ENCODE results near the gene PATZ1. TPM values are rescaled to one million over a fixed set of nuclear protein-coding genes. Genes with fewer than 3 reads are reported as not detected.
"Not testable (repeated sequence)": the region's sequence is repeated elsewhere in the genome, so short reads cannot be mapped to it uniquely, and the experiment has no call there.

The PATZ1 gene
- total and polyA plus RNA-seq, 5 donors = 8.4 to 16.4 (median 13.6) TPM

DNA sequence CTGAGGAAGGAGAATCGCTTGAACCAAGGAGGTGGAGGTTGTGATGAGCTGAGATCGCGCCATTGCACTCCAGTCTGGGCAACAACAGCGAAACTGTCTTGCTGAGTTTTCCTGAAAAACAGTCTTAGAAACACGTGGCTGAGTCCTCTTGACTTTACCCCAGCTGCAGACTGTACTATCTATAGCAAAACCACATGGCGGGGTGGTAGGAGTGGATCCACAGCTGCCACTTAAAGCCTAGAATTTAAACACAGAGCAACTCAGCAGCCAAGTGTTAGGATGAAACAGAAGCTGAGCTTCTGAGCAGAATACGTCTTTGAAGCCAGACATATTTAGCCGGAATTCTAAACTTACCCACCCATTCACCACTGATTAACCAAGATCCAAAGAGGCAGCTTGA is 14.1 kb downstream of the PATZ1 start:
- WGBS = 91% methylated on average over 8 of the region's 8 CpGs

DNA sequence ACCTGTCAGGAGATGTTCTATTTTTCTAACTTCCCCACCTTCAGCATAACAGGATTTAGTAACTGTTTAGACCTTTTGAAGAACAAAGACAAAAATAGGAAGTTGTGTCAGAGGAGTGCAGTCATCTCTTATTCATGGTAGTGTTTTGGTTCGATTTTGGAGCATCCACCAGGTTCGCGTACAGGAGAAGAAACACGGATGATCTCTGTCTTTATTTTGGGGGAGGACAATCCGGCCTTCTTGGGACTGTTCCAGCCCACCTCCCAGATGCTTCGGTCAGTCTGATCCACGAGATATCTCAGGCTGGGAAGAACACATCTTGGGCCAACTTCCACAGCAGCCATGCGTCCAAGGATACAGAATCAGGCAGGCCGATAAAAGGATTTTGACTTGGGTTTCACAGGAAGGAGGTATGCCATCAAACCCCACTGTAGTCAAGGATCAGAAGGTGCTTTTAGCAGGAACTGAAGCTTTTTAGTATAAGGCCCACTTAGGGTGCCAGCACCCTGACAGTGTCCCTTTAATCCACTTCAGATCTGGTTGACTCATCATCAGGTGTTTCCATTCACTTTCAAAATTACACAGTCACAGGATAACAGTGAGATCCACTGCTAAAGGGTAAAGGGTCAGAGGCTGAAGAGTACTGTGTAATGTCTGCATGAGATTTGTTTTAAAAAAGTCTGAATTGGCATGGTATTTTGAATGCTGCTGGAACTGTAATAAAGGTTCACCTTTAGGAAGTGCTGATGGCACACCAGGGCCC is 16.5 kb downstream of the PATZ1 start:
- H3K9me3 ChIP-seq (ENCODE audit: control insufficient read depth, low read length) = no peaks in the 10 kb centered on the region
- no peaks in the 10 kb centered on the region for H3K4me1 ChIP-seq (ENCODE audit: control insufficient read depth, insufficient read depth, low read length)
- no peak overlapping the region for H3K27ac ChIP-seq (ENCODE audit: low read length)
- H3K27me3 ChIP-seq (ENCODE audit: control insufficient read depth, insufficient read depth) = no peaks in the 10 kb centered on the region
- intact Hi-C loops (cut with DNase I) = no loop called here
- ATAC-seq = no peak
- no peak overlapping the region for H3K4me3 ChIP-seq (ENCODE audit: low read length)
- 78% methylated on average over 9 of the region's 9 CpGs for WGBS
- DNase-seq = no peak

More for the DNA sequence above, 14.1 kb downstream of the PATZ1 start:
- intact Hi-C loops (cut with DNase I) = no loop called here
- H3K27me3 ChIP-seq (ENCODE audit: control insufficient read depth, insufficient read depth) = no peaks in the 10 kb centered on the region
- no peak overlapping the region for H3K27ac ChIP-seq (ENCODE audit: low read length)
- ATAC-seq = no peak
- no peak for DNase-seq
- no peak overlapping the region for H3K4me3 ChIP-seq (ENCODE audit: low read length)
- no peaks in the 10 kb centered on the region for H3K9me3 ChIP-seq (ENCODE audit: control insufficient read depth, low read length)
- H3K4me1 ChIP-seq (ENCODE audit: control insufficient read depth, insufficient read depth, low read length) = no peaks in the 10 kb centered on the region

DNA sequence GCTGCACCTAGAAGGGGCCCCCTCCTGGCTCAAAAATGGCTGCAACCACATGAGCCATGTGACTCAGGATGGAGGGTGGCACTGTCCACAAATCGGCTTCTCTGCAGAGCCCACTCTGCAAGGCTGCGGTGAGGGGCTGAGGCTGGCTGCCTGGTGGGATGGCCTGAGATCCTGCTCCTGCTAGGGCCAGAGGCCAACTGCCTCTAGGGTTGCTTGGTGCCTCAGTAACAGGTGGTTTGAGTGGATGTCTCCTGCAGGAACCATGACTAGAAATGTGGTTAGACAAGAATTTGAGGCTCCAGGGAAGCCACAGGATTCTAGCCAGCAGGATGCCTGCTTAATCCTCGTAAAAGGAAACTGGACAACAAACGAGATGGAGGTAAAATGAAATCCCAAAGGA is 17.1 kb downstream of the PATZ1 start:
- H3K9me3 ChIP-seq (ENCODE audit: control insufficient read depth, low read length) = no peaks in the 10 kb centered on the region
- no peaks in the 10 kb centered on the region for H3K4me1 ChIP-seq (ENCODE audit: control insufficient read depth, insufficient read depth, low read length)
- intact Hi-C loops (cut with DNase I) = no loop called here
- H3K4me3 ChIP-seq (ENCODE audit: low read length) = no peak overlapping the region
- WGBS = 82% methylated on average over 4 of the region's 4 CpGs
- H3K27ac ChIP-seq (ENCODE audit: low read length) = no peak overlapping the region
- no peaks in the 10 kb centered on the region for H3K27me3 ChIP-seq (ENCODE audit: control insufficient read depth, insufficient read depth)
- DNase-seq = no peak
- ATAC-seq = no peak

DNA sequence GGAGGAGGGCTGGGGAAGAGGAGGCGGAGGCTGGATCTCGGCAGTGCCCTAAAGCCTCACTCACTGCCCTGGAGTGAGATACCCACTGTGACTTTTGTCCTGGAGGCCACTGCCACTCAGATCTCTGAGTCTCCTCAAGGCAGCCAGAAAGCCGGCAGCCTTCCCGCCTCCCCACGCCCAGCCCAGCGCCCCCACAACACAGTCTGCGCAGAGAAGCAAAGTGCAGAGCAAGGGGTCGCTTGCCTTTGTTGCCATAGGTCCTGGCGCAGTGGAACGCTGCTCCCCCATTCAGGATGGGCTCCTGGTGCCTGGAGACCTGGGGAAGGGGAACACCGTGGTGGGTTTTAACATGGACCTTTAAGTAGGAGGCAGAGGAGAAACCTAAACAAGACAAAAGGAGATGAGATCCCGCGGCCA is 17.6 kb downstream of the PATZ1 start:
- no peaks in the 10 kb centered on the region for H3K9me3 ChIP-seq (ENCODE audit: control insufficient read depth, low read length)
- WGBS = 91% methylated on average over 13 of the region's 13 CpGs
- H3K4me1 ChIP-seq (ENCODE audit: control insufficient read depth, insufficient read depth, low read length) = no peaks in the 10 kb centered on the region
- no peaks in the 10 kb centered on the region for H3K27me3 ChIP-seq (ENCODE audit: control insufficient read depth, insufficient read depth)
- DNase-seq (no peak), ATAC-seq (no peak)
- H3K27ac ChIP-seq (ENCODE audit: low read length) = no peak overlapping the region
- intact Hi-C loops (cut with DNase I) = no loop called here
- no peak overlapping the region for H3K4me3 ChIP-seq (ENCODE audit: low read length)

DNA sequence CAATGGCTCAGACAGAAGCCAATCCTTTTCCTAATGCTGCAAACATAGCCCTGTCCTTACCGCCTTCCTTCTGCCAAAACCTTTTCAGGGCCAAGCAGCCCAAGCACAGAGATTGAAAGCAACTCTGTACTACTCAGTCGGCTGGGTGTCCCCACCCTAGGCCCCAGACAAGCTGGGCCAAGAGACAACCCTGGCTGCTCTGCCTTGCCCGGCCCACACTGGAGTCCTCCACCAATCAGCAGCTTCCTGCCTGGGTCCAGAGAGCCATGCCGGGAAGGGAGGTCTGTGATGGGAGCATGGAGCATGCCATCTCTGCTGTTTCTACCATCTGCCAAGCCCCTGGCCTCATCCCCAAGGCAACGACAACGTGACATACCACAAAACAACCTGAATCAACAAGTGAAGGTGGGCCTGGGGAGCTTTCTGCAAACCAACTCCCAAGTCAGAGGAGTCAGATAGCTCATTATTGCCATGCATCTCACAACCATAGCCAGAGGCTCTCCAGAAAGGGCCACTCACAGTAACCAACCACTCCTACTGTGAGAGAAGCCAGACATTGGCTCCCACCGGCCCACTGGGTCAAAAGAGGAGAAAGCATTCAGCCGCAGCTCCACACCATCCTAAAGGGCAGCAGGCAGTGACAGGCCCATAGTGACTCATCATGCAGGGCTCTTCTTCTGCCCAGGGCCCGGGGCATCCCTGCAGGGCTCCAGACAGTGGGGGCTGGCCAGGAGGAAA is 18.2 kb downstream of the PATZ1 start:
- WGBS = 67% methylated on average over 9 of the region's 9 CpGs
- H3K4me3 ChIP-seq (ENCODE audit: low read length) = no peak overlapping the region
- no peak overlapping the region for H3K27ac ChIP-seq (ENCODE audit: low read length)
- H3K27me3 ChIP-seq (ENCODE audit: control insufficient read depth, insufficient read depth) = no peaks in the 10 kb centered on the region
- no peaks in the 10 kb centered on the region for H3K4me1 ChIP-seq (ENCODE audit: control insufficient read depth, insufficient read depth, low read length)
- intact Hi-C loops (cut with DNase I) = no loop called here
- H3K9me3 ChIP-seq (ENCODE audit: control insufficient read depth, low read length) = no peaks in the 10 kb centered on the region
- DNase-seq (peak; percentile 75 to 88 (median 82)), ATAC-seq (peak; percentile 79 to 92)

DNA sequence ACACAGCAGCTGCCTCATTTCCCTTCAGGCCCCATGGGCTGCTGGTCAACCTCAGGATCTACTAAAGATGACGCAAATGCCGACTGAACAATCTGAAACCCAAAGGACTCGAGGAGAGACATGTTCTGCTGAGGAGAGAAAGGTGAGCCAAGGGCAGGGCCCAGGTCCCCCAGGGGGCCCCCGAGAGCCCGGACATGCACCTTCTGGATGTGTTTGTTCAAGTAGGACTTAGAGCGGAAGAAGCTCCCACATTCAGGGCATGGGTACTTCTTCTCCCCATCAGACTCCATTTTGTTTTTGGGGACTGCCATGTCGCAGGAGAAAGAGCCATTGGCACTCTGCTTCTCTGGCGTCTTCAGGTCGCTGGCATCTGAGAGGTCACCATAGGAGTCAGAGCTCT is 19.3 kb downstream of the PATZ1 start:
- H3K4me1 ChIP-seq (ENCODE audit: control insufficient read depth, insufficient read depth, low read length) = no peaks in the 10 kb centered on the region
- DNase-seq (no peak), ATAC-seq (no peak)
- H3K27me3 ChIP-seq (ENCODE audit: control insufficient read depth, insufficient read depth) = no peaks in the 10 kb centered on the region
- intact Hi-C loops (cut with DNase I) = no loop called here
- no peak overlapping the region for H3K27ac ChIP-seq (ENCODE audit: low read length)
- 94% methylated on average over 9 of the region's 9 CpGs for WGBS
- no peak overlapping the region for H3K4me3 ChIP-seq (ENCODE audit: low read length)
- H3K9me3 ChIP-seq (ENCODE audit: control insufficient read depth, low read length) = no peaks in the 10 kb centered on the region

DNA sequence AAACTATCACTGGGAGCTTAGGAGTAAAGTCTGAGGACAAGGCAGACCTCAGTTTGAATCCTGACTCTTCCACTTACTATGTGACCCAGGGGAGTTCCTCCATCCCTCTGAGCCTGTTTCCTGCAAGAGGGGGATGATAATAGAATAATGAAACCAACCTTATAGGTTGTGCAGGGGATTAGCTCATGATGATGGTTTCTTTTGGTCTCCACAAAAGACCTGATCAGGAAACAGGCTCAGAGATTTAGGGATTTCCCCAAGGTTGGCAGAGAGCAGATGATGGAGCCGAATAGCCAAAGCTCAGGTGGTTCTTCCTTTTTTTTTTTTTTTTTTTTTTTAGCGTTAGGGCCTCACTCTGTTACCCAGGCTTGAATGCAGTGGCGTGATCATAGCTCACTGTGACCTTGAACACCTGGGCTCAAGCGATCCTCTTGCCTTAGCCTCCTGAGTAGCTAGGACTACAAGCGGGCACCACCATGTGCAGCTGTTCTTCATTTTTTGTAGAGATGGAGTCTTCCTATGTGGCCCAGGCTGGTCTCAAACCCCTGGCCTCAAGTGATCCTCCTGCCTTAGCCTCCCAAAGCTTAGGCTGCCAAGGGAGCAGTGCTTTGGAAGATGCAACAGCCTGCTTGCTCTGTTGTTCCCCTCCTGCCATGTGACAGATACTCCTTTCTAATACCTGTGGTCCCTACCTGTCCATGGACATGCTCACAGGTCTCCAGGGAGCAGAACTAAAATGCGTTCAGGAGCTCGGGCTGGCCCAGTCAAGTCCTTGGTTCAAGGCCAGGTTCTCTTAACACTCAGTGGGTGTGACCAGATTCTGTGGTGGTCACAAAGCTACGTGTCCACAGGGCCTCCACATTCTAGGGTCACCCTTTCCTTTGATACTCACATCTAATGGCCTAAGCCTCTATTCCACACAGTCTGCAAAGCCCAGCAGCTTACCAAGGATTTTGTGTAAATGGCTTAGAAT is 22.3 kb downstream of the PATZ1 start:
- Histone ChIP-seq H3K27ac (ENCODE audit: low read length) (no peak overlapping the region), H3K27me3 (ENCODE audit: control insufficient read depth, insufficient read depth) (no peaks in the 10 kb centered on the region), H3K4me3 (ENCODE audit: low read length) (no peak overlapping the region), H3K4me1 (ENCODE audit: control insufficient read depth, insufficient read depth, low read length) (no peaks in the 10 kb centered on the region), H3K9me3 (ENCODE audit: control insufficient read depth, low read length) (no peaks in the 10 kb centered on the region)
- DNase-seq (no peak), ATAC-seq (no peak)
- 81% methylated on average over 8 of the region's 8 CpGs for WGBS
- intact Hi-C loops (cut with DNase I) = no loop called here

DNA sequence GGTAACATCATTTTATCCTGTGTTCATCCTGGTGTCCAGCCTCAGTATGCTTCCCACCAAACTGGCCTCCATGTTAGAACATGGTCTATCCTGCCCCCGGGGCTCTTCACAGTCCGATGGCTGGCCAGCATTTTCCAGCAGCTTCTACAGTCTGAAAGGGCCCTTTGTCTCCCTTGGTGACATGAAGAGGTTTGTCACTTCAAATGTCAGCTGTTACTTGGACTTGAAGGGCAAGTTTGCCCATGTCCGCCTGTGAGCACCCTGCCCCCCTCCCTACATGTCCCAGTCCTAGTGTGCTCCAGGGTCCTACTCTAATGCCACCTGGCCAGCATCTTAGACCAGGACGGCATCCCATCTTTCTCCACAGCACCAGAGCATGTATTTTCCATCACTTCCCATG is 24.7 kb downstream of the PATZ1 start:
- no peaks in the 10 kb centered on the region for H3K4me1 ChIP-seq (ENCODE audit: control insufficient read depth, insufficient read depth, low read length)
- WGBS = 78% methylated on average over 4 of the region's 4 CpGs
- H3K9me3 ChIP-seq (ENCODE audit: control insufficient read depth, low read length) = no peaks in the 10 kb centered on the region
- intact Hi-C loops (cut with DNase I) = no loop called here
- no peaks in the 10 kb centered on the region for H3K27me3 ChIP-seq (ENCODE audit: control insufficient read depth, insufficient read depth)
- ATAC-seq (peak in 1 of 2 donors; percentile 27), DNase-seq (no peak)
- H3K4me3 ChIP-seq (ENCODE audit: low read length) = no peak overlapping the region
- no peak overlapping the region for H3K27ac ChIP-seq (ENCODE audit: low read length)

DNA sequence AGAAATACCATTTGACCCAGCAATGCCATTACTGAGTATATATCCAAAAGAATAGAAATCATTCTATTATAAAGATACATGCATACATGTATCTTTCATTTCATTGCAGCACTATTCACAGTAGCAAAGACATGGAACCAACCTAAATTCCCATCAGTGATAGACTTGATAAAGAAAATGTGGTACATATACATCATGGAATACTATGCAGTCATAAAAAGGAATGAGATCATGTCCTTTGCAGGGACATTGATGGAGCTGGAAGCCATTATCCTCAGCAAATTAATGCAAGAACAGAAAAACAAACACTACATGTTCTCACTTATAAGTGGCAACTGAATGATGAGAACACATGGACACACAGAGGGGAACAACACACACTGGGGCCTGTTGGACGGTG is 31.9 kb downstream of the PATZ1 start:
- ATAC-seq; H3K9me3 ChIP-seq (ENCODE audit: control insufficient read depth, low read length); intact Hi-C loops (cut with DNase I); H3K27ac ChIP-seq (ENCODE audit: low read length); H3K4me1 ChIP-seq (ENCODE audit: control insufficient read depth, insufficient read depth, low read length); H3K27me3 ChIP-seq (ENCODE audit: control insufficient read depth, insufficient read depth); DNase-seq; H3K4me3 ChIP-seq (ENCODE audit: low read length): not testable (repeated sequence)
- 95% methylated on average over 1 of the region's 1 CpG for WGBS

DNA sequence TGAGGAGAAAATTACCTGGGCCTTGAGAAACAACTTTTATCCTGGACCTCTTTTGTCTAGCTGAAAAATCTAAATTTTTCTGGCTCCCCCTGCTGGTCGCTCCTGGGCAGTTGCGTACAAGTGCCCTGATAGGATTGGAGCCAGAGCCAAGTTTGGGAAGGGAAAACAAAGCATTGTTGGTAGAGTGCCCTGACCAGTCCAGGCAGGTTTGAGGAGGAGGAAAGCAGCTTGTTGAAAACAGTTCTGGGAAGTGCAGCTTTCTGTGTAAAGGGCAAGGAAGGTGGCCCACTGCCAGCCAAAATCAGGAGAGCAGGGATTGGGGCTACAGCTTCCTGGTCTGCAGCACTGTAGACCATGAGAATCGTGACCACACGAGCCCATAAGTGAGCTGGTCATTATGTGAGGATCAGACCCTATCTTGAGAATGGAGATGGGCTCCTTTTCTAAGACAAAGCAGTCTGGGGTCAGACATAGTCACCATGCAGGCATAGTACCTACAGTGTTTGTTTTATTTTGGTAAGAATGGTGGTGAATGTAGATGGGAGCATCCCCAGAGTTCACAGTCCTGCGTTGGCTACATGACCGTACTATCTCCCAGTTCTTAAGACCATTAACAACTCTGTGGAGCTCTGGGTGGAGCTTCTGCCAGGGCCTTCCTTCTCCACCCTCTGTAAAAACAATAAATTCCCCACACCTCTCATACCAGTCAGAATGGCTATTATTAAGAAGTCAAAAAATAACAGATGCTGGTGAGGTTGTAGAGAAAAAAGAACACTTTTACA is 32.6 kb downstream of the PATZ1 start:
- H3K27ac ChIP-seq (ENCODE audit: low read length) = no peak overlapping the region
- H3K4me3 ChIP-seq (ENCODE audit: low read length) = no peak overlapping the region
- H3K4me1 ChIP-seq (ENCODE audit: control insufficient read depth, insufficient read depth, low read length) = no peaks in the 10 kb centered on the region
- ATAC-seq (peak; percentile 94 to 96), DNase-seq (peak; percentile 66 to 87 (median 84))
- no peaks in the 10 kb centered on the region for H3K9me3 ChIP-seq (ENCODE audit: control insufficient read depth, low read length)
- intact Hi-C loops (cut with DNase I) = no loop called here
- WGBS = 29% methylated on average over 6 of the region's 6 CpGs
- no peaks in the 10 kb centered on the region for H3K27me3 ChIP-seq (ENCODE audit: control insufficient read depth, insufficient read depth)
